ENCODE measurements around the gene IFFO2. TPM values are rescaled to one million over a fixed set of nuclear protein-coding genes. Genes with fewer than 3 reads are reported as not detected.

Gene IFFO2
- total RNA-seq, 1 experiment from 2014 or later, result 15.6 TPM

DNA sequence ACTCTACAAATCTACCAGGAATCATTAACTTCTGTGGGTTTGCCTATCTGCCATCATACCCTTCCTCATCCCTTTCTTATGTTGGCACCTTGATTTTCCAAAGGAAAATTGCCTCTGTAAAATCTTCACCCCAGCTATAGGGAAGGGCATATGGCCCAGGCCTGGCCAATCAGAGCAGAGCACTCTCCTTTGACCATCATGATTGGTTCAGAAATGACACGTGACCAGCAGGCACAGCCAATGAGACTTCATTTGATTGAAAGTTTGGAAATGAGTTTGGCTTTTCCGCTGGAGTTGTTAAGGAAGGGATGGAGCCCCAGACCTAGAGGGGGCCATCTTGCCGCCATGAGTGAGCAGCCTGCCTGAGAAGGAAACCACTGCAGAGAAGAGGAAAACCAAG, 35.1 kb upstream of the IFFO2 start:
- CTCF ChIA-PET, result no interaction called here
- no peak for TF ChIP-seq EZH2 (IDR thresholded peaks at IDR 0.05)
- TF ChIP-seq, protein P1, sequence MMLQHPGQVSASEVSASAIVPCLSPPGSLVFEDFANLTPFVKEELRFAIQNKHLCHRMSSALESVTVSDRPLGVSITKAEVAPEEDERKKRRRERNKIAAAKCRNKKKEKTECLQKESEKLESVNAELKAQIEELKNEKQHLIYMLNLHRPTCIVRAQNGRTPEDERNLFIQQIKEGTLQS (IDR thresholded peaks at IDR 0.05), result no peak
- TF ChIP-seq ELF1 (IDR thresholded peaks at IDR 0.05; ENCODE audit: borderline replicate concordance, low read depth), result no peak
- no peak for TF ChIP-seq SRF (IDR thresholded peaks at IDR 0.05; ENCODE audit: low read depth)
- no peak for TF ChIP-seq RAD21 (IDR thresholded peaks at IDR 0.05; ENCODE audit: low read depth)
- TF ChIP-seq EZH2phosphoT487 (IDR thresholded peaks at IDR 0.05; ENCODE audit: borderline replicate concordance), result no peak
- no peak for TF ChIP-seq POLR2AphosphoS5 (IDR thresholded peaks at IDR 0.05; ENCODE audit: low read depth, low read length)

DNA sequence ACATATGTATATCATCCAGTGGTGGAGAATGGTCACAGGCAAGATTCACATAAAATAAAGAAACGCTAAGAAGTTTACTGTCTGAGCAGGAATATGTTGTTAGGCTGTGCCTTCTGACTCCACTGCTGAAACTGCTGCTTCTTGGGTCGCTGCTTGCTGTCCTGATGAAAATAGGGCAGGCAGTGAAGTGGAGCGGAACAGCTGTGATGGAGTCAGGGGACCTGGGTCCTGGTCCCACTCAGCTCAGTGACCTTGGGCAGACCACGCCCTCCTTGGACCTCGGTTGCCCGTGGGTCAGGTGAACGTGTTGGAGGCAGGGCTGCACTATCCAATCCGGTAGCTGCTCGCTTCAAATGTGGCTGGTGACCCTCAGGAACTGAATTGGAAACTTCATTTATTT, 33.4 kb upstream of the IFFO2 start:
- no peak overlapping the region for H3K9ac ChIP-seq (ENCODE audit: low read length)
- H3K4me2 ChIP-seq (ENCODE audit: low read length), result no peak overlapping the region
- ChIA-PET RAD21 (ENCODE audit: low non-redundant PET in 1 of 2, low total read pairs in 2 of 2, uncharacterized antibody in 2 of 2, unreplicated experiment in 2 of 2) (no interaction called here), POLR2A (no interaction called here), CTCF (no interaction called here)
- H3K27me3 ChIP-seq (ENCODE audit: insufficient read depth, low read length), result no peaks in the 10 kb centered on the region
- no peak overlapping the region for H3K4me3 ChIP-seq (replicated peaks in 1 of 2; ENCODE audit: low read depth in 1 of 2, low read length in 2 of 2)
- no peaks in the 10 kb centered on the region for H3K9me2 ChIP-seq (ENCODE audit: insufficient read depth)
- ATAC-seq (no peak), DNase-seq (ENCODE audit: low read depth, low spot score) (no peak)
- H3K79me2 ChIP-seq (ENCODE audit: insufficient read depth, low read length), result no peaks in the 10 kb centered on the region
- no peaks in the 10 kb centered on the region for H3K4me1 ChIP-seq (ENCODE audit: control insufficient read depth in 1 of 2, insufficient read depth in 2 of 2, low read length in 2 of 2)
- intact Hi-C loops (cut with micrococcal nuclease), result no loop called here
- no TSS peak for BruUV-seq (replicated peaks)
- no peaks in the 10 kb centered on the region for H3K9me3 ChIP-seq (ENCODE audit: control insufficient read depth in 1 of 2, insufficient read depth in 1 of 2, low read depth in 1 of 2, low read length in 2 of 2)
- H4K20me1 ChIP-seq (ENCODE audit: insufficient read depth), result no peaks in the 10 kb centered on the region
- H2AFZ ChIP-seq (ENCODE audit: low read depth, low read length, poor library complexity, severe bottlenecking), result no peak overlapping the region
- no peaks in the 10 kb centered on the region for H3K36me3 ChIP-seq (ENCODE audit: control insufficient read depth in 1 of 2, insufficient read depth in 2 of 2, low read length in 2 of 2)
- no peak overlapping the region for H3K27ac ChIP-seq (ENCODE audit: low read depth, low read length)
- no peak for TF ChIP-seq EZH2 (IDR thresholded peaks at IDR 0.05)
- no peak for TF ChIP-seq FOSL1 (IDR thresholded peaks at IDR 0.05; ENCODE audit: low read depth)
- TF ChIP-seq, protein P2, sequence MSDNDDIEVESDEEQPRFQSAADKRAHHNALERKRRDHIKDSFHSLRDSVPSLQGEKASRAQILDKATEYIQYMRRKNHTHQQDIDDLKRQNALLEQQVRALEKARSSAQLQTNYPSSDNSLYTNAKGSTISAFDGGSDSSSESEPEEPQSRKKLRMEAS (IDR thresholded peaks at IDR 0.05), result no peak
- no peak for TF ChIP-seq SRF (IDR thresholded peaks at IDR 0.05; ENCODE audit: low read depth)
- no peak for TF ChIP-seq YY1 (IDR thresholded peaks at IDR 0.05; ENCODE audit: extremely low read depth, insufficient replicate concordance, low read depth, low read length)
- no peak for TF ChIP-seq TCF7L2 (IDR thresholded peaks at IDR 0.05; ENCODE audit: borderline replicate concordance, extremely low read depth, insufficient read depth, insufficient read length)
- TF ChIP-seq RAD21 (IDR thresholded peaks at IDR 0.05; ENCODE audit: low read depth), result no peak
- TF ChIP-seq ZNF274 (IDR thresholded peaks at IDR 0.05; ENCODE audit: low read depth, low read length), result no peak
- TF ChIP-seq, protein P3, sequence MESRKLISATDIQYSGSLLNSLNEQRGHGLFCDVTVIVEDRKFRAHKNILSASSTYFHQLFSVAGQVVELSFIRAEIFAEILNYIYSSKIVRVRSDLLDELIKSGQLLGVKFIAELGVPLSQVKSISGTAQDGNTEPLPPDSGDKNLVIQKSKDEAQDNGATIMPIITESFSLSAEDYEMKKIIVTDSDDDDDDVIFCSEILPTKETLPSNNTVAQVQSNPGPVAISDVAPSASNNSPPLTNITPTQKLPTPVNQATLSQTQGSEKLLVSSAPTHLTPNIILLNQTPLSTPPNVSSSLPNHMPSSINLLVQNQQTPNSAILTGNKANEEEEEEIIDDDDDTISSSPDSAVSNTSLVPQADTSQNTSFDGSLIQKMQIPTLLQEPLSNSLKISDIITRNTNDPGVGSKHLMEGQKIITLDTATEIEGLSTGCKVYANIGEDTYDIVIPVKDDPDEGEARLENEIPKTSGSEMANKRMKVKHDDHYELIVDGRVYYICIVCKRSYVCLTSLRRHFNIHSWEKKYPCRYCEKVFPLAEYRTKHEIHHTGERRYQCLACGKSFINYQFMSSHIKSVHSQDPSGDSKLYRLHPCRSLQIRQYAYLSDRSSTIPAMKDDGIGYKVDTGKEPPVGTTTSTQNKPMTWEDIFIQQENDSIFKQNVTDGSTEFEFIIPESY (IDR thresholded peaks at IDR 0.05; ENCODE audit: extremely low read depth, insufficient replicate concordance, low read length), result no peak
- no peak for TF ChIP-seq REST (IDR thresholded peaks at IDR 0.05; ENCODE audit: low read depth)
- no peak for TF ChIP-seq POLR2AphosphoS5 (IDR thresholded peaks at IDR 0.05; ENCODE audit: low read depth, low read length)
- TF ChIP-seq CEBPB (IDR thresholded peaks at IDR 0.05; ENCODE audit: low read depth), result no peak

More for the DNA sequence above, 35.1 kb upstream of the IFFO2 start:
- H3K36me3 ChIP-seq (ENCODE audit: control insufficient read depth in 1 of 2, insufficient read depth in 2 of 2, low read length in 2 of 2), result no peaks in the 10 kb centered on the region
- no peak overlapping the region for H3K4me3 ChIP-seq (replicated peaks in 1 of 2; ENCODE audit: low read depth in 1 of 2, low read length in 2 of 2)
- ChIA-PET POLR2A (no interaction called here), RAD21 (ENCODE audit: low non-redundant PET in 1 of 2, low total read pairs in 2 of 2, uncharacterized antibody in 2 of 2, unreplicated experiment in 2 of 2) (no interaction called here)
- H3K79me2 ChIP-seq (ENCODE audit: insufficient read depth, low read length), result no peaks in the 10 kb centered on the region
- ATAC-seq (no peak), DNase-seq (ENCODE audit: low read depth, low spot score) (no peak)
- no peaks in the 10 kb centered on the region for H4K20me1 ChIP-seq (ENCODE audit: insufficient read depth)
- H3K27me3 ChIP-seq (ENCODE audit: insufficient read depth, low read length), result no peaks in the 10 kb centered on the region
- no peaks in the 10 kb centered on the region for H3K4me1 ChIP-seq (ENCODE audit: control insufficient read depth in 1 of 2, insufficient read depth in 2 of 2, low read length in 2 of 2)
- no peak overlapping the region for H3K9ac ChIP-seq (ENCODE audit: low read length)
- no peak overlapping the region for H2AFZ ChIP-seq (ENCODE audit: low read depth, low read length, poor library complexity, severe bottlenecking)
- no peak overlapping the region for H3K4me2 ChIP-seq (ENCODE audit: low read length)
- H3K9me3 ChIP-seq (ENCODE audit: control insufficient read depth in 1 of 2, insufficient read depth in 1 of 2, low read depth in 1 of 2, low read length in 2 of 2), result no peaks in the 10 kb centered on the region
- H3K27ac ChIP-seq (ENCODE audit: low read depth, low read length), result no peak overlapping the region
- H3K9me2 ChIP-seq (ENCODE audit: insufficient read depth), result no peaks in the 10 kb centered on the region
- intact Hi-C loops (cut with micrococcal nuclease), result no loop called here
- no TSS peak for BruUV-seq (replicated peaks)
